HS-27A (cell line): ENCODE measurements around the gene NTMT1.
"Not testable (repeated sequence)": the region's sequence is repeated elsewhere in the genome, so short reads cannot be mapped to it uniquely, and the experiment has no call there.

ENCODE experiments used
- DNase-seq: peaks from one replicate; pipeline ENCODE4 v3.0.0-alpha.2; 2012; ENCODE audit warnings: low read depth, missing footprints

The NTMT1 gene

GRCh38 chr9:129654554-129655040, 28.6 kb downstream of the NTMT1 start:
- no peak for DNase-seq

- no peak for DNase-seq
Measured at GRCh38 chr9:129655154-129655553, 29.2 kb downstream of the NTMT1 start.

GRCh38 chr9:129655696-129656095, 29.7 kb downstream of the NTMT1 start:
- DNase-seq: no peak

- DNase-seq: no peak
Measured at GRCh38 chr9:129656795-129657390, 30.9 kb downstream of the NTMT1 start.

GRCh38 chr9:129661029-129661428, 35.1 kb downstream of the NTMT1 start:
- DNase-seq: no peak

GRCh38 chr9:129662239-129662638, 36.3 kb downstream of the NTMT1 start:
- DNase-seq: not testable (repeated sequence)

- DNase-seq: no peak
Measured at GRCh38 chr9:129664746-129665388, 38.9 kb downstream of the NTMT1 start.

GRCh38 chr9:129665389-129665775, 39.4 kb downstream of the NTMT1 start, which contains the start of gene PRRX2:
PRRX2 (plus strand) TSS chr9:129665647; CDS start chr9:129665868, 221 bp downstream.
- DNase-seq: no peak

GRCh38 chr9:129665814-129666520, 40.0 kb downstream of the NTMT1 start:
- no peak for DNase-seq

GRCh38 chr9:129666575-129666974, 40.6 kb downstream of the NTMT1 start:
- no peak for DNase-seq

- no peak for DNase-seq
Measured at GRCh38 chr9:129667378-129667777, 41.4 kb downstream of the NTMT1 start.

- DNase-seq: no peak
Measured at GRCh38 chr9:129667850-129668249, 41.9 kb downstream of the NTMT1 start.

GRCh38 chr9:129669141-129669718, 43.3 kb downstream of the NTMT1 start:
- no peak for DNase-seq

- no peak for DNase-seq
Measured at GRCh38 chr9:129669946-129670345, 44.0 kb downstream of the NTMT1 start.

GRCh38 chr9:129671065-129671464, 45.1 kb downstream of the NTMT1 start:
- DNase-seq: no peak

- no peak for DNase-seq
Measured at GRCh38 chr9:129671519-129671918, 45.6 kb downstream of the NTMT1 start.

- DNase-seq: no peak
Measured at GRCh38 chr9:129672702-129673101, 46.7 kb downstream of the NTMT1 start.

GRCh38 chr9:129673602-129674001, 47.6 kb downstream of the NTMT1 start:
- DNase-seq: no peak

GRCh38 chr9:129674229-129674628, 48.3 kb downstream of the NTMT1 start:
- DNase-seq: no peak

GRCh38 chr9:129675620-129676019, 49.7 kb downstream of the NTMT1 start:
- DNase-seq: no peak

- DNase-seq: no peak
Measured at GRCh38 chr9:129676287-129676686, 50.3 kb downstream of the NTMT1 start.

- DNase-seq: no peak
Measured at GRCh38 chr9:129676975-129677374, 51.0 kb downstream of the NTMT1 start.

GRCh38 chr9:129677456-129677855, 51.5 kb downstream of the NTMT1 start:
- DNase-seq: no peak
